UCSD-AML1 (cell line): ENCODE measurements around the gene AGRN.
A peak's percentile ranks its signal among the peaks of the same experiment; 100 is the strongest.
"Not testable (repeated sequence)": the region's sequence is repeated elsewhere in the genome, so short reads cannot be mapped to it uniquely, and the experiment has no call there.

Experiments
- DNase-seq: peaks from one replicate; lab custom pipeline; 2025; ENCODE audit not compliant: unreplicated experiment; lab: John Stamatoyannopoulos, UW

Gene AGRN

GRCh38 chr1:1019122-1019999, 559 bp upstream of the AGRN start:
- peak; percentile 89 for DNase-seq

- no peak for DNase-seq
These were observed 592 bp downstream of the AGRN start for GRCh38 chr1:1020415-1021009.

GRCh38 chr1:1021010-1021919, 1.3 kb downstream of the AGRN start:
- peak; percentile 23 for DNase-seq

- no peak for DNase-seq
These were observed 2.0 kb downstream of the AGRN start for GRCh38 chr1:1021920-1022259.

GRCh38 chr1:1022302-1023009, 2.5 kb downstream of the AGRN start:
- no peak for DNase-seq

- no peak for DNase-seq
These were observed 3.8 kb downstream of the AGRN start for GRCh38 chr1:1023700-1024099.

- DNase-seq = no peak
These were observed 4.3 kb downstream of the AGRN start for GRCh38 chr1:1024149-1024770.

GRCh38 chr1:1024771-1025699, 5.1 kb downstream of the AGRN start:
- no peak for DNase-seq

- DNase-seq = no peak
These were observed 5.8 kb downstream of the AGRN start for GRCh38 chr1:1025730-1026129.

GRCh38 chr1:1026599-1027413, 6.9 kb downstream of the AGRN start:
- DNase-seq = no peak

GRCh38 chr1:1027791-1028190, 7.9 kb downstream of the AGRN start:
- DNase-seq = no peak

- DNase-seq = not testable (repeated sequence)
These were observed 11.1 kb downstream of the AGRN start for GRCh38 chr1:1030867-1031658.

GRCh38 chr1:1031659-1032235, 11.8 kb downstream of the AGRN start:
- no peak for DNase-seq

- no peak for DNase-seq
These were observed 12.5 kb downstream of the AGRN start for GRCh38 chr1:1032424-1032823.

- DNase-seq = peak; percentile 66
These were observed 13.2 kb downstream of the AGRN start for GRCh38 chr1:1033009-1033587.

GRCh38 chr1:1033731-1034438, 14.0 kb downstream of the AGRN start:
- no peak for DNase-seq

- DNase-seq = no peak
These were observed 14.5 kb downstream of the AGRN start for GRCh38 chr1:1034439-1034781.
